Uterus (tissue), 4 donors: ENCODE data around the gene IL31. TPM values are rescaled to one million over a fixed set of nuclear protein-coding genes. Genes with fewer than 3 reads are reported as not detected.

Experiments
- DNase-seq, 2 donors: peaks; one replicate each; pipeline ENCODE4 v3.0.0-alpha.2; 2019 to 2020
- H3K27ac ChIP-seq, 2 donors: fragments of 200-600 bp; sonication (generic); 1 replicate in 1 of 2; 2 replicates in 1 of 2; pipeline ENCODE4 v1.5.1; 2016 to 2018
- H3K27me3 ChIP-seq, 2 donors: fragments of 200-600 bp; sonication (generic); one replicate each; pipeline ENCODE4 v1.5.1; 2018 to 2019; ENCODE audit warnings: control low read depth in 1 of 2
- H3K36me3 ChIP-seq, 2 donors: fragments of 200-600 bp; sonication (generic); one replicate each; pipeline ENCODE4 v1.5.1; 2019; ENCODE audit warnings: control low read depth in 1 of 2
- H3K4me1 ChIP-seq, 2 donors: fragments of 200-600 bp; sonication (generic); one replicate each; pipeline ENCODE4 v1.5.1; 2018 to 2019; ENCODE audit warnings: control low read depth in 1 of 2
- H3K4me3 ChIP-seq, 2 donors: fragments of 200-600 bp; sonication (generic); 1 replicate in 1 of 2; 2 replicates in 1 of 2; pipeline ENCODE4 v1.5.1; 2018 to 2019; ENCODE audit warnings: mild to moderate bottlenecking in 1 of 2
- H3K9me3 ChIP-seq, 2 donors: fragments of 200-600 bp; sonication (generic); one replicate each; pipeline ENCODE4 v1.5.1; 2019; ENCODE audit warnings: control low read depth in 1 of 2
- CTCF ChIP-seq, 4 experiments: fragments of 200-600 bp in 2 of 4; fragments of 450-650 bp in 2 of 4; sonication (generic) in 2 of 4; IDR thresholded peaks; one replicate each; pipeline ENCODE4 v1.5.1; 2016 to 2019; ENCODE audit warnings: antibody characterized with exemption in 4 of 4, mild to moderate bottlenecking in 2 of 4, moderate library complexity in 1 of 4
- POLR2A ChIP-seq, 2 donors: fragments of 450-650 bp; IDR thresholded peaks; one replicate each; pipeline ENCODE4 v1.6.1; 2016; ENCODE audit warnings: antibody characterized with exemption in 2 of 2, mild to moderate bottlenecking in 1 of 2, moderate library complexity in 1 of 2
- intact Hi-C: fragments of 100-400 bp; cut with DNase I; formaldehyde crosslinking; loops from one replicate; pipeline ENCODE4 v1.15.1; 2023; ENCODE audit warnings: low total_unique reads
- total RNA-seq, 4 donors: library from RNA; depleted of rRNA in 3 of 4; stranded (reverse); fragments of >200 nt in 3 of 4; gene quantifications; one replicate each; pipeline versions ENCODE4 v1.1.0 to v1.2.4, GENCODE V29; 2014 to 2023
- donor health status: DM: yes; HTN: yes; CAD: no.

Gene IL31
- total RNA-seq, 4 donors from 2014 or later, result not detected

- intact Hi-C loops, result no loop called here
- TF ChIP-seq POLR2A (IDR thresholded peaks at IDR 0.05), result no peak
- TF ChIP-seq CTCF (IDR thresholded peaks at IDR 0.05), result no peak
- Histone ChIP-seq H3K4me3 (no peak overlapping the region), H3K9me3 (no peaks in the 10 kb centered on the region), H3K36me3 (no peaks in the 10 kb centered on the region), H3K27me3 (no peaks in the 10 kb centered on the region), H3K27ac (no peak overlapping the region), H3K4me1 (no peaks in the 10 kb centered on the region)
- no peak for DNase-seq
Observed at GRCh38 chr12:122147514-122148290, 26.3 kb downstream of the IL31 start.

GRCh38 chr12:122145505-122146330, 28.3 kb downstream of the IL31 start:
- no peaks in the 10 kb centered on the region for H3K4me1 ChIP-seq
- no peaks in the 10 kb centered on the region for H3K27me3 ChIP-seq
- no peaks in the 10 kb centered on the region for H3K9me3 ChIP-seq
- no peaks in the 10 kb centered on the region for H3K36me3 ChIP-seq
- intact Hi-C loops, result no loop called here
- DNase-seq, result no peak
- H3K27ac ChIP-seq, result no peak overlapping the region
- TF ChIP-seq CTCF (IDR thresholded peaks at IDR 0.05), result no peak
- no peak for TF ChIP-seq POLR2A (IDR thresholded peaks at IDR 0.05)
- no peak overlapping the region for H3K4me3 ChIP-seq

- intact Hi-C loops, result no loop called here
- no peak for TF ChIP-seq POLR2A (IDR thresholded peaks at IDR 0.05)
- no peak for TF ChIP-seq CTCF (IDR thresholded peaks at IDR 0.05)
- Histone ChIP-seq H3K9me3 (no peaks in the 10 kb centered on the region), H3K36me3 (no peaks in the 10 kb centered on the region), H3K27me3 (no peaks in the 10 kb centered on the region), H3K4me3 (no peak overlapping the region), H3K4me1 (no peaks in the 10 kb centered on the region), H3K27ac (no peak overlapping the region)
- no peak for DNase-seq
Observed at GRCh38 chr12:122144885-122145284, 29.1 kb downstream of the IL31 start.

- intact Hi-C loops, result no loop called here
- Histone ChIP-seq H3K27me3 (no peaks in the 10 kb centered on the region), H3K27ac (no peak overlapping the region), H3K4me1 (no peaks in the 10 kb centered on the region), H3K4me3 (no peak overlapping the region), H3K9me3 (no peaks in the 10 kb centered on the region), H3K36me3 (no peaks in the 10 kb centered on the region)
- TF ChIP-seq POLR2A (IDR thresholded peaks at IDR 0.05), result no peak
- TF ChIP-seq CTCF (IDR thresholded peaks at IDR 0.05), result no peak
- DNase-seq, result no peak
Observed at GRCh38 chr12:122142857-122143256, 31.2 kb downstream of the IL31 start.
